Parathyroid adenoma (tissue), 2 donors: Measurements from ENCODE around the gene ADCY4.

Experiments used
- H2AFZ ChIP-seq: fragments of 300-600 bp; sonication (generic); one replicate; pipeline ENCODE4 v1.7.0; 2017; ENCODE audit warnings: antibody characterized with exemption, mild to moderate bottlenecking
- H3K27ac ChIP-seq: fragments of 300-600 bp; sonication (generic); one replicate; pipeline ENCODE4 v1.7.0; 2017
- H3K27me3 ChIP-seq: fragments of 300-600 bp; sonication (generic); one replicate; pipeline ENCODE4 v1.7.0; 2017; ENCODE audit warnings: low read length; ENCODE audit not compliant: control insufficient read depth, insufficient read depth
- H3K36me3 ChIP-seq: fragments of 300-600 bp; sonication (generic); one replicate; pipeline ENCODE4 v1.7.0; 2017; ENCODE audit warnings: low read length; ENCODE audit not compliant: control insufficient read depth, insufficient read depth
- H3K4me1 ChIP-seq: fragments of 300-600 bp; sonication (generic); one replicate; pipeline ENCODE4 v1.7.0; 2017; ENCODE audit warnings: control low read depth
- H3K4me2 ChIP-seq: fragments of 300-600 bp; sonication (generic); one replicate; pipeline ENCODE4 v1.7.0; 2017; ENCODE audit warnings: low read length
- H3K4me3 ChIP-seq: fragments of 300-600 bp; sonication (generic); one replicate; pipeline ENCODE4 v1.7.0; 2017; ENCODE audit warnings: low read depth, low read length
- H3K79me2 ChIP-seq: fragments of 300-600 bp; sonication (generic); one replicate; pipeline ENCODE4 v1.7.0; 2017; ENCODE audit warnings: control low read depth
- H3K9ac ChIP-seq: fragments of 300-600 bp; sonication (generic); one replicate; pipeline ENCODE4 v1.7.0; 2017; ENCODE audit warnings: mild to moderate bottlenecking
- H3K9me3 ChIP-seq: fragments of 300-600 bp; sonication (generic); one replicate; pipeline ENCODE4 v1.7.0; 2017; ENCODE audit warnings: low read length; ENCODE audit not compliant: control insufficient read depth
- TF ChIP-seq, protein P1 (sequence below): fragments of 300-600 bp; sonication (generic); IDR thresholded peaks from one replicate; pipeline ENCODE4 v1.7.0; 2017; ENCODE audit warnings: antibody characterized with exemption, mild to moderate bottlenecking
- donor health status: primary hyperparathyroidism.

ADCY4 gene

DNA sequence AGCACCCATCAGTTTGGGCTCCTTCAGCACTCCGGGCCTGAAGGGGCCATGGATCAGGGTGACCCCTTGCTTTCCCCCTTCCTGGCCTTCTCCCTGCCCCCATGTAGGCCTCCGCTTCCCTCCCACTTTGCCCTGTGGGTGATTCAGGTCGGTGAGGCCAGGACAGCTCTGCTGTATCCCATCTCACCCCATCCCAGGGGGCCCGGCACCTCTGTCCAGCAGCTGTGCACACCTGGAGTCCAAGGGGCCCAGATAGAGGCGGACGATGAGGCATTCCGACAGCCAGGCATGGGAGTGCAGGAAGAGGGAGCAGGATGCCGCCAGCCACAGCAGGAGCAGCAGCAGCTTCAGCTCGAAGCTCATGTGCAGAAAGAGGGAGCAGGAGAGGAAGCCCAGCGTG is 12.2 kb downstream of the ADCY4 start:
- Histone ChIP-seq H2AFZ (no peak overlapping the region), H3K4me3 (no peak overlapping the region), H3K9ac (no peak overlapping the region), H3K4me2 (no peak overlapping the region), H3K27me3 (no peaks in the 10 kb centered on the region), H3K4me1 (no peaks in the 10 kb centered on the region), H3K79me2 (no peaks in the 10 kb centered on the region), H3K9me3 (no peaks in the 10 kb centered on the region), H3K27ac (no peak overlapping the region), H3K36me3 (no peaks in the 10 kb centered on the region)
- TF ChIP-seq, protein P1, sequence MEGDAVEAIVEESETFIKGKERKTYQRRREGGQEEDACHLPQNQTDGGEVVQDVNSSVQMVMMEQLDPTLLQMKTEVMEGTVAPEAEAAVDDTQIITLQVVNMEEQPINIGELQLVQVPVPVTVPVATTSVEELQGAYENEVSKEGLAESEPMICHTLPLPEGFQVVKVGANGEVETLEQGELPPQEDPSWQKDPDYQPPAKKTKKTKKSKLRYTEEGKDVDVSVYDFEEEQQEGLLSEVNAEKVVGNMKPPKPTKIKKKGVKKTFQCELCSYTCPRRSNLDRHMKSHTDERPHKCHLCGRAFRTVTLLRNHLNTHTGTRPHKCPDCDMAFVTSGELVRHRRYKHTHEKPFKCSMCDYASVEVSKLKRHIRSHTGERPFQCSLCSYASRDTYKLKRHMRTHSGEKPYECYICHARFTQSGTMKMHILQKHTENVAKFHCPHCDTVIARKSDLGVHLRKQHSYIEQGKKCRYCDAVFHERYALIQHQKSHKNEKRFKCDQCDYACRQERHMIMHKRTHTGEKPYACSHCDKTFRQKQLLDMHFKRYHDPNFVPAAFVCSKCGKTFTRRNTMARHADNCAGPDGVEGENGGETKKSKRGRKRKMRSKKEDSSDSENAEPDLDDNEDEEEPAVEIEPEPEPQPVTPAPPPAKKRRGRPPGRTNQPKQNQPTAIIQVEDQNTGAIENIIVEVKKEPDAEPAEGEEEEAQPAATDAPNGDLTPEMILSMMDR = no peak

GRCh38 chr14:24321212-24321975 is 13.5 kb downstream of the ADCY4 start:
- TF ChIP-seq, protein P1 = no peak
- Histone ChIP-seq H3K9ac (no peak overlapping the region), H3K4me3 (no peak overlapping the region), H2AFZ (no peak overlapping the region), H3K27me3 (no peaks in the 10 kb centered on the region), H3K27ac (no peak overlapping the region), H3K4me2 (no peak overlapping the region), H3K4me1 (no peaks in the 10 kb centered on the region), H3K79me2 (no peaks in the 10 kb centered on the region), H3K36me3 (no peaks in the 10 kb centered on the region), H3K9me3 (no peaks in the 10 kb centered on the region)

- Histone ChIP-seq H2AFZ (no peak overlapping the region), H3K4me3 (no peak overlapping the region), H3K27ac (no peak overlapping the region), H3K9me3 (no peaks in the 10 kb centered on the region), H3K4me2 (no peak overlapping the region), H3K27me3 (no peaks in the 10 kb centered on the region), H3K36me3 (no peaks in the 10 kb centered on the region), H3K9ac (no peak overlapping the region), H3K4me1 (no peaks in the 10 kb centered on the region), H3K79me2 (no peaks in the 10 kb centered on the region)
- TF ChIP-seq, protein P1 = no peak
Measured at GRCh38 chr14:24317141-24317928, 17.5 kb downstream of the ADCY4 start.

DNA sequence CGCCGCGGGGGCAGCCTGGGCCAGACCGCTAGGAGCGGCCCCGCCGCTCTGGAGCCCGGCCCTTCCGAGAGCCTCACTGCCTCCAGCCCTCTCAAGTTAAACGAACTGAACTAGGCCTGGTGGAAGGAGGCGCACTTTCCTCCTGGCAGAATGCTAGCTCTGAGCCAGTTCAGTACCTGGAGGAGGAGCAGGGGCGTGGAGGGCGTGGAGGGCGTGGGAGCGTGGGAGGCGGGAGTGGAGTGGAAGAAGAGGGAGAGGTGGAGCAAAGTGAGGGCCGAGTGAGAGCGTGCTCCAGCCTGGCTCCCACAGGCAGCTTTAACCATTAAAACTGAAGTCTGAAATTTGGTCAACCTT is 18.3 kb downstream of the ADCY4 start:
- H3K27ac ChIP-seq = peak overlapping the region; percentile 8

More for the DNA sequence above, 18.3 kb downstream of the ADCY4 start:
- Histone ChIP-seq H3K9ac (no peak overlapping the region), H3K9me3 (no peaks in the 10 kb centered on the region), H3K36me3 (no peaks in the 10 kb centered on the region), H2AFZ (no peak overlapping the region), H3K4me3 (no peak overlapping the region), H3K4me1 (no peaks in the 10 kb centered on the region), H3K4me2 (no peak overlapping the region), H3K79me2 (no peaks in the 10 kb centered on the region), H3K27me3 (no peaks in the 10 kb centered on the region)
- TF ChIP-seq, protein P1 = no peak
